NB4 (cell line): ENCODE measurements around the gene KCNK3.

ENCODE experiments used
- DNase-seq: peaks from one replicate; pipeline ENCODE4 v3.0.0; 2010; ENCODE audit warnings: low read depth
- H3K4me3 ChIP-seq: one replicate; pipeline ENCODE4 v1.5.1; 2011; ENCODE audit warnings: mild to moderate bottlenecking, low read depth, low read length, moderate library complexity
- MYC ChIP-seq: IDR thresholded peaks from 2 replicates; pipeline ENCODE4 v1.6.1; 2011; ENCODE audit warnings: low read depth, low read length
- POLR2A ChIP-seq: IDR thresholded peaks from 2 replicates; pipeline ENCODE4 v1.6.1; 2011; ENCODE audit warnings: mild to moderate bottlenecking; ENCODE audit not compliant: insufficient read length; ENCODE audit errors: extremely low read depth
- TF ChIP-seq, protein P1 (sequence below): IDR thresholded peaks from one replicate; pipeline ENCODE4 v1.5.1; 2012; ENCODE audit warnings: low read depth, low read length
- TF ChIP-seq, protein P2 (sequence below): IDR thresholded peaks from 2 replicates; pipeline ENCODE4 v1.6.1; 2011; ENCODE audit warnings: low read depth, low read length

KCNK3 gene

DNA sequence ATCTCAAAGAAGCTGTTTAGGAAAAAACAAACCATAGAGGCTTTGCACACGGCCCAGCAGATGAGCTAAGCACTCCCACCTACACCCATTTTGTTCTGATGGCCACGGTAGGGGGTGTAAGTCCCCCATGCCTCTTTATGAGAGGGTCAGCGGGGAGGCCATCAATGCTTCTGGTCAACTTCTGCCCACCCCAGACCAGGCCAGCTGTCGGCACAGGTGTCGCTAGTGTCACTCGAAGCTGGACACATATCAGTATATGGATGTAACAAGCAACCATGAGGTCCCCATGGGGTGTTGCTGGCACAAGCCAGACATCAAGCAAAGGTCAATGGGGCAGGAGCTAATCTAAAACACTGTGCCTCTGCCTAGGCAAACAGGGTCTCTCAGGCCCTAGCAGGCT is 47.8 kb downstream of the KCNK3 start:
- no peak overlapping the region for H3K4me3 ChIP-seq
- no peak for DNase-seq
- TF ChIP-seq POLR2A (no peak), MYC (no peak)
- TF ChIP-seq, protein P1, sequence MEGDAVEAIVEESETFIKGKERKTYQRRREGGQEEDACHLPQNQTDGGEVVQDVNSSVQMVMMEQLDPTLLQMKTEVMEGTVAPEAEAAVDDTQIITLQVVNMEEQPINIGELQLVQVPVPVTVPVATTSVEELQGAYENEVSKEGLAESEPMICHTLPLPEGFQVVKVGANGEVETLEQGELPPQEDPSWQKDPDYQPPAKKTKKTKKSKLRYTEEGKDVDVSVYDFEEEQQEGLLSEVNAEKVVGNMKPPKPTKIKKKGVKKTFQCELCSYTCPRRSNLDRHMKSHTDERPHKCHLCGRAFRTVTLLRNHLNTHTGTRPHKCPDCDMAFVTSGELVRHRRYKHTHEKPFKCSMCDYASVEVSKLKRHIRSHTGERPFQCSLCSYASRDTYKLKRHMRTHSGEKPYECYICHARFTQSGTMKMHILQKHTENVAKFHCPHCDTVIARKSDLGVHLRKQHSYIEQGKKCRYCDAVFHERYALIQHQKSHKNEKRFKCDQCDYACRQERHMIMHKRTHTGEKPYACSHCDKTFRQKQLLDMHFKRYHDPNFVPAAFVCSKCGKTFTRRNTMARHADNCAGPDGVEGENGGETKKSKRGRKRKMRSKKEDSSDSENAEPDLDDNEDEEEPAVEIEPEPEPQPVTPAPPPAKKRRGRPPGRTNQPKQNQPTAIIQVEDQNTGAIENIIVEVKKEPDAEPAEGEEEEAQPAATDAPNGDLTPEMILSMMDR = no peak
- TF ChIP-seq, protein P2, sequence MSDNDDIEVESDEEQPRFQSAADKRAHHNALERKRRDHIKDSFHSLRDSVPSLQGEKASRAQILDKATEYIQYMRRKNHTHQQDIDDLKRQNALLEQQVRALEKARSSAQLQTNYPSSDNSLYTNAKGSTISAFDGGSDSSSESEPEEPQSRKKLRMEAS = no peak

GRCh38 chr2:26740890-26741302 is 48.4 kb downstream of the KCNK3 start:
- DNase-seq = peak; percentile 21
- no peak overlapping the region for H3K4me3 ChIP-seq
- TF ChIP-seq POLR2A (no peak), MYC (no peak)
- TF ChIP-seq, protein P1 = no peak
- TF ChIP-seq, protein P2 = no peak

GRCh38 chr2:26742048-26742770 is 49.7 kb downstream of the KCNK3 start:
- DNase-seq = no peak
- TF ChIP-seq POLR2A = no peak
- TF ChIP-seq, protein P1 = no peak
- TF ChIP-seq, protein P2 = no peak
- TF ChIP-seq MYC = no peak
- no peak overlapping the region for H3K4me3 ChIP-seq

- DNase-seq = no peak
- H3K4me3 ChIP-seq = no peak overlapping the region
- TF ChIP-seq, protein P1 = no peak
- TF ChIP-seq, protein P2 = no peak
- no peak for TF ChIP-seq MYC
- TF ChIP-seq POLR2A = no peak
Measured at GRCh38 chr2:26743852-26744251, 51.3 kb downstream of the KCNK3 start.

DNA sequence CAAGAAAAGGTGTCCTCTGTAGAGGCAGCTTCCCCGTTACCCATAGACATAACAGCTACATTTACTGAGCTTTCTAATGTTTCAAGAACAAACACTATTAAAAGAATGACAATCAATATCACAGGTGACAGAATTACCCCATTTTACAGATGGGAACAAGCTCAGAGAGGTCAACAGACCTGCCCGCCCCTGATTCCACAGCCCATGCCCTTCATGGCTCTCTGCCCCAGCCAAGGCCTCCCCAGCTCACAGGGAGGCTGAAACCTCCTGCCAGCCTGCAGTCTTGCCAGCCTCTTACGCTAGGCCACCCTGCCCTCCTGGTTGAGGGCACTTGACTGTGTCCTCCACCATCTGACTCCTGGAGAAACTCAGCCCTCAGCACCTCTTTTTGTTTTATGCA is 52.4 kb downstream of the KCNK3 start:
- H3K4me3 ChIP-seq = no peak overlapping the region
- no peak for DNase-seq
- TF ChIP-seq, protein P1 = no peak
- TF ChIP-seq, protein P2 = no peak
- no peak for TF ChIP-seq POLR2A
- no peak for TF ChIP-seq MYC
